Keratinocyte (primary cell): ENCODE measurements around the gene INSRR. TPM values are rescaled to one million over a fixed set of nuclear protein-coding genes. Genes with fewer than 3 reads are reported as not detected.

Experiments
- DNase-seq: peaks from one replicate; pipeline ENCODE4 v3.0.0-alpha.2; 2011; ENCODE audit warnings: low read depth, missing footprints, low spot score
- FAIRE-seq: peaks from 2 replicates; lab custom pipeline; 2011; peaks lifted over from hg19 to GRCh38; lab: Jason Lieb, UNC
- H2AFZ ChIP-seq: 2 replicates; pipeline ENCODE4 v1.6.0; 2012; ENCODE audit warnings: low read length, control low read depth, inconsistent platforms; ENCODE audit not compliant: control insufficient read depth
- H3K27ac ChIP-seq: 2 replicates; pipeline ENCODE4 v1.5.1; 2011; ENCODE audit warnings: low read length; ENCODE audit not compliant: control insufficient read depth, insufficient read depth
- H3K27me3 ChIP-seq: 3 replicates; pipeline ENCODE4 v1.6.0; 2011; ENCODE audit warnings: low read length; ENCODE audit not compliant: control insufficient read depth, insufficient read depth; ENCODE audit errors: extremely low read depth
- H3K36me3 ChIP-seq, 2 experiments: 2 replicates in 1 of 2; 3 replicates in 1 of 2; pipeline ENCODE4 v1.5.1; 2011; ENCODE audit warnings: low read length in 2 of 2, mild to moderate bottlenecking in 1 of 2; ENCODE audit not compliant: control insufficient read depth in 2 of 2, insufficient read depth in 2 of 2; ENCODE audit errors: extremely low read depth in 1 of 2
- H3K4me1 ChIP-seq: 3 replicates; pipeline ENCODE4 v1.5.1; 2011; ENCODE audit warnings: low read length; ENCODE audit not compliant: control insufficient read depth, insufficient read depth; ENCODE audit errors: extremely low read depth
- H3K4me2 ChIP-seq: 3 replicates; pipeline ENCODE4 v1.6.0; 2011; ENCODE audit warnings: low read depth, low read length; ENCODE audit not compliant: control insufficient read depth, insufficient read depth; ENCODE audit errors: extremely low read depth
- H3K4me3 ChIP-seq, 3 experiments: fragments of 200-600 bp in 1 of 3; sonication (generic) in 1 of 3; 2 replicates in 2 of 3; 3 replicates in 1 of 3; pipeline ENCODE4 v1.5.1; 2011 to 2016; ENCODE audit warnings: low read length in 3 of 3, mild to moderate bottlenecking in 3 of 3, control low read depth in 2 of 3, inconsistent platforms in 1 of 3, low read depth in 1 of 3, mixed read lengths in 1 of 3, mixed run types in 1 of 3, moderate library complexity in 1 of 3; ENCODE audit not compliant: control insufficient read depth in 2 of 3, insufficient read depth in 2 of 3; ENCODE audit errors: extremely low read depth in 1 of 3
- H3K79me2 ChIP-seq: 2 replicates; pipeline ENCODE4 v1.6.0; 2012; ENCODE audit warnings: low read length; ENCODE audit not compliant: control insufficient read depth, insufficient read depth
- H3K9ac ChIP-seq: 3 replicates; pipeline ENCODE4 v1.6.0; 2011; ENCODE audit warnings: low read length; ENCODE audit not compliant: control insufficient read depth, insufficient read depth; ENCODE audit errors: extremely low read depth
- H3K9me1 ChIP-seq: 3 replicates; pipeline ENCODE4 v1.6.0; 2011; ENCODE audit warnings: low read length; ENCODE audit not compliant: control insufficient read depth, insufficient read depth; ENCODE audit errors: extremely low read depth
- H3K9me3 ChIP-seq: 2 replicates; pipeline ENCODE4 v1.5.1; 2012; ENCODE audit warnings: low read depth, low read length; ENCODE audit not compliant: control insufficient read depth
- H4K20me1 ChIP-seq: 3 replicates; pipeline ENCODE4 v1.6.0; 2011; ENCODE audit warnings: low read length; ENCODE audit not compliant: control insufficient read depth, insufficient read depth; ENCODE audit errors: extremely low read depth
- CTCF ChIP-seq, 3 experiments: IDR thresholded peaks in 1 of 3; conservative IDR thresholded peaks in 1 of 3; optimal IDR thresholded peaks in 1 of 3; 2 replicates in 2 of 3; 3 replicates in 1 of 3; pipeline versions ENCODE3 to v1.5.1; 2011; ENCODE audit warnings: low read length in 3 of 3, mild to moderate bottlenecking in 3 of 3, moderate library complexity in 2 of 3, control low read depth in 1 of 3, inconsistent platforms in 1 of 3; ENCODE audit not compliant: insufficient read depth in 2 of 3; ENCODE audit errors: extremely low read depth in 1 of 3
- EZH2 ChIP-seq: IDR thresholded peaks from one replicate; pipeline ENCODE4 v1.6.1; 2012; ENCODE audit warnings: inconsistent platforms, mild to moderate bottlenecking, low read length, moderate library complexity
- dilution Hi-C: fragments of 300-500 bp; cut with MboI; formaldehyde crosslinking; loops from one replicate; pipeline ENCODE4 v1.7.0; 2020; ENCODE audit warnings: low sequenced_read_pairs; ENCODE audit not compliant: extremely low pct_ligation_motif_present
- polyA plus RNA-seq, 5 experiments: library from polyadenylated mRNA; depleted of rRNA in 3 of 5; stranded (reverse) in 3 of 5; stranded (forward) in 1 of 5; unstranded in 1 of 5; fragments of >200 nt; gene quantifications; 1 replicate in 1 of 5; 2 replicates in 3 of 5; 3 replicates in 1 of 5; pipeline versions ENCODE4 v1.2.1 to v1.2.3, GENCODE V29; 2011 to 2012; ENCODE audit warnings: missing spikeins in 2 of 5, low read depth in 1 of 5, low replicate concordance in 1 of 5

The INSRR gene
- polyA plus RNA-seq, 1 donor (not counting 4 experiments of a cell fraction or from before 2014, with no cell fraction given), result not detected

GRCh38 chr1:156834322-156834721 is 24.6 kb downstream of the INSRR start:
- Histone ChIP-seq H3K36me3 (no peaks in the 10 kb centered on the region), H3K27me3 (peaks cover 45% of the 10 kb centered on the region), H3K27ac (no peak overlapping the region), H3K4me1 (no peaks in the 10 kb centered on the region), H3K4me2 (no peak overlapping the region), H3K9ac (no peak overlapping the region), H3K9me3 (no peaks in the 10 kb centered on the region), H2AFZ (no peak overlapping the region), H3K79me2 (no peaks in the 10 kb centered on the region), H4K20me1 (no peaks in the 10 kb centered on the region), H3K9me1 (no peaks in the 10 kb centered on the region), H3K4me3 (no peak overlapping the region)
- dilution Hi-C loops, result no loop called here
- DNase-seq (no peak), FAIRE-seq (no peak)
- TF ChIP-seq EZH2, result peak; percentile 22
- no peak for TF ChIP-seq CTCF (optimal IDR thresholded peaks at IDR 0.05 in 1 of 3, IDR thresholded peaks at IDR 0.05 in 1 of 3, conservative IDR thresholded peaks at IDR 0.05 in 1 of 3; ENCODE audit: extremely low read depth in 1 of 3, insufficient read depth in 2 of 3, low read length in 3 of 3)

- Histone ChIP-seq H3K27me3 (peaks cover 44% of the 10 kb centered on the region), H3K9ac (no peak overlapping the region), H3K79me2 (no peaks in the 10 kb centered on the region), H2AFZ (no peak overlapping the region), H4K20me1 (no peaks in the 10 kb centered on the region), H3K27ac (no peak overlapping the region), H3K9me1 (no peaks in the 10 kb centered on the region), H3K4me1 (no peaks in the 10 kb centered on the region), H3K4me3 (no peak overlapping the region), H3K36me3 (no peaks in the 10 kb centered on the region), H3K9me3 (no peaks in the 10 kb centered on the region), H3K4me2 (no peak overlapping the region)
- TF ChIP-seq CTCF (optimal IDR thresholded peaks at IDR 0.05 in 1 of 3, IDR thresholded peaks at IDR 0.05 in 1 of 3, conservative IDR thresholded peaks at IDR 0.05 in 1 of 3; ENCODE audit: extremely low read depth in 1 of 3, insufficient read depth in 2 of 3, low read length in 3 of 3) (no peak), EZH2 (no peak)
- no peak for DNase-seq
- dilution Hi-C loops, result no loop called here
- no peak for FAIRE-seq
Measured at GRCh38 chr1:156833603-156834002, 25.3 kb downstream of the INSRR start.
